Measurements from ENCODE around the gene AUH.

AUH gene

GRCh38 chr9:91212596-91213243 lies 149.0 kb downstream of the AUH start:
- DNase-seq = no peak
- 97% methylated on average over 9 of the region's 10 CpGs for WGBS
- no peak overlapping the region for H3K14ac ChIP-seq (ENCODE audit: low read length in 2 of 2)

GRCh38 chr9:91211919-91212318 lies 149.8 kb downstream of the AUH start:
- H3K9ac ChIP-seq (ENCODE audit: low read length) = peak overlapping the region; percentile 65
- H2AFZ ChIP-seq (ENCODE audit: low read depth, low read length) = no peak overlapping the region
- H3K4ac ChIP-seq (ENCODE audit: low read depth in 1 of 2, low read length in 2 of 2) = no peak overlapping the region
- H2BK5ac ChIP-seq (ENCODE audit: low read depth, low read length, poor library complexity, severe bottlenecking) = no peak overlapping the region
- no peaks in the 10 kb centered on the region for H3K79me1 ChIP-seq (replicated peaks; ENCODE audit: low read length, poor library complexity, severe bottlenecking)
- no peak overlapping the region for H3K14ac ChIP-seq (ENCODE audit: low read length in 2 of 2)
- H2BK15ac ChIP-seq (ENCODE audit: low read depth, poor library complexity, severe bottlenecking) = no peak overlapping the region
- no peaks in the 10 kb centered on the region for H3K9me3 ChIP-seq (ENCODE audit: control insufficient read depth, low read length)
- 94% methylated on average over 5 of the region's 5 CpGs for WGBS
- peak overlapping the region; percentile 66 for H3K27ac ChIP-seq (ENCODE audit: low read length, poor library complexity, severe bottlenecking)
- no peak overlapping the region for H3K23ac ChIP-seq (ENCODE audit: low read length in 2 of 2)
- DNase-seq = no peak
- no peak overlapping the region for H4K91ac ChIP-seq (ENCODE audit: low read length)
- peaks cover 13% of the 10 kb centered on the region for H3K4me1 ChIP-seq (ENCODE audit: control insufficient read depth, insufficient read depth, low read depth, low read length)
- H2AK5ac ChIP-seq (ENCODE audit: low read length, severe bottlenecking) = no peak overlapping the region
- peak overlapping the region in 1 of 2 experiments; percentile 67 for H3K4me3 ChIP-seq (ENCODE audit: insufficient read depth in 1 of 2, low read depth in 1 of 2, low read length in 2 of 2)
- H3K4me2 ChIP-seq (ENCODE audit: low read length, poor library complexity, severe bottlenecking) = peak overlapping the region; percentile 13
- peak overlapping the region; percentile 64 for H4K8ac ChIP-seq (ENCODE audit: low read length)
- H2BK120ac ChIP-seq (ENCODE audit: low read depth, low read length) = no peak overlapping the region
- no peak overlapping the region for H3K18ac ChIP-seq (ENCODE audit: low read depth in 1 of 2, low read length in 2 of 2)
- no peaks in the 10 kb centered on the region for H3K36me3 ChIP-seq (ENCODE audit: control insufficient read depth in 1 of 2, insufficient read depth in 2 of 2, low read depth in 1 of 2, low read length in 2 of 2)
- H2BK12ac ChIP-seq (ENCODE audit: low read length in 2 of 2) = peak overlapping the region in 1 of 2 experiments; percentile 83
- no peaks in the 10 kb centered on the region for H3K27me3 ChIP-seq (ENCODE audit: control insufficient read depth in 1 of 2, insufficient read depth in 1 of 2, low read length in 2 of 2)

More at GRCh38 chr9:91212596-91213243, 149.0 kb downstream of the AUH start:
- no peak overlapping the region for H2BK12ac ChIP-seq (ENCODE audit: low read length in 2 of 2)
- H3K9me3 ChIP-seq (ENCODE audit: control insufficient read depth, low read length) = no peaks in the 10 kb centered on the region
- H3K27ac ChIP-seq (ENCODE audit: low read length, poor library complexity, severe bottlenecking) = peak overlapping the region; percentile 66
- H2AFZ ChIP-seq (ENCODE audit: low read depth, low read length) = no peak overlapping the region
- H3K4me1 ChIP-seq (ENCODE audit: control insufficient read depth, insufficient read depth, low read depth, low read length) = peaks cover 12% of the 10 kb centered on the region
- no peaks in the 10 kb centered on the region for H3K27me3 ChIP-seq (ENCODE audit: control insufficient read depth in 1 of 2, insufficient read depth in 1 of 2, low read length in 2 of 2)
- H2BK5ac ChIP-seq (ENCODE audit: low read depth, low read length, poor library complexity, severe bottlenecking) = no peak overlapping the region
- no peak overlapping the region for H3K23ac ChIP-seq (ENCODE audit: low read length in 2 of 2)
- H3K18ac ChIP-seq (ENCODE audit: low read depth in 1 of 2, low read length in 2 of 2) = no peak overlapping the region
- no peak overlapping the region for H2AK5ac ChIP-seq (ENCODE audit: low read length, severe bottlenecking)
- peak overlapping the region; percentile 65 for H3K9ac ChIP-seq (ENCODE audit: low read length)
- H4K91ac ChIP-seq (ENCODE audit: low read length) = no peak overlapping the region
- H2BK15ac ChIP-seq (ENCODE audit: low read depth, poor library complexity, severe bottlenecking) = no peak overlapping the region
- no peaks in the 10 kb centered on the region for H3K79me1 ChIP-seq (replicated peaks; ENCODE audit: low read length, poor library complexity, severe bottlenecking)
- no peak overlapping the region for H3K4ac ChIP-seq (ENCODE audit: low read depth in 1 of 2, low read length in 2 of 2)
- H3K4me3 ChIP-seq (ENCODE audit: insufficient read depth in 1 of 2, low read depth in 1 of 2, low read length in 2 of 2) = peak overlapping the region in 1 of 2 experiments; percentile 67
- H3K36me3 ChIP-seq (ENCODE audit: control insufficient read depth in 1 of 2, insufficient read depth in 2 of 2, low read depth in 1 of 2, low read length in 2 of 2) = peaks cover 0 to 5% of the 10 kb centered on the region in 2 experiments
- no peak overlapping the region for H4K8ac ChIP-seq (ENCODE audit: low read length)
- H2BK120ac ChIP-seq (ENCODE audit: low read depth, low read length) = no peak overlapping the region
- no peak overlapping the region for H3K4me2 ChIP-seq (ENCODE audit: low read length, poor library complexity, severe bottlenecking)

- Histone ChIP-seq H3K4me3 (ENCODE audit: insufficient read depth in 1 of 2, low read depth in 1 of 2, low read length in 2 of 2) (no peak overlapping the region), H2BK15ac (ENCODE audit: low read depth, poor library complexity, severe bottlenecking) (no peak overlapping the region), H2BK120ac (ENCODE audit: low read depth, low read length) (no peak overlapping the region), H2BK12ac (ENCODE audit: low read length in 2 of 2) (no peak overlapping the region), H2AK5ac (ENCODE audit: low read length, severe bottlenecking) (peak overlapping the region; percentile 41), H3K36me3 (ENCODE audit: control insufficient read depth in 1 of 2, insufficient read depth in 2 of 2, low read depth in 1 of 2, low read length in 2 of 2) (no peaks in the 10 kb centered on the region), H3K4me2 (ENCODE audit: low read length, poor library complexity, severe bottlenecking) (no peak overlapping the region), H3K27ac (ENCODE audit: low read length, poor library complexity, severe bottlenecking) (peak overlapping the region; percentile 66), H3K14ac (ENCODE audit: low read length in 2 of 2) (no peak overlapping the region), H3K79me1 (replicated peaks; ENCODE audit: low read length, poor library complexity, severe bottlenecking) (no peaks in the 10 kb centered on the region), H3K18ac (ENCODE audit: low read depth in 1 of 2, low read length in 2 of 2) (no peak overlapping the region), H3K23ac (ENCODE audit: low read length in 2 of 2) (no peak overlapping the region), H3K9me3 (ENCODE audit: control insufficient read depth, low read length) (no peaks in the 10 kb centered on the region), H3K4ac (ENCODE audit: low read depth in 1 of 2, low read length in 2 of 2) (no peak overlapping the region), H3K9ac (ENCODE audit: low read length) (peak overlapping the region; percentile 65), H4K8ac (ENCODE audit: low read length) (no peak overlapping the region), H4K91ac (ENCODE audit: low read length) (no peak overlapping the region), H2BK5ac (ENCODE audit: low read depth, low read length, poor library complexity, severe bottlenecking) (no peak overlapping the region), H2AFZ (ENCODE audit: low read depth, low read length) (no peak overlapping the region), H3K4me1 (ENCODE audit: control insufficient read depth, insufficient read depth, low read depth, low read length) (peaks cover 13% of the 10 kb centered on the region), H3K27me3 (ENCODE audit: control insufficient read depth in 1 of 2, insufficient read depth in 1 of 2, low read length in 2 of 2) (no peaks in the 10 kb centered on the region)
- no peak for DNase-seq
- 94% methylated on average over 7 of the region's 7 CpGs for WGBS
These were observed 150.3 kb downstream of the AUH start for GRCh38 chr9:91211414-91211813.

GRCh38 chr9:91210318-91210717 lies 151.4 kb downstream of the AUH start:
- H4K91ac ChIP-seq (ENCODE audit: low read length) = no peak overlapping the region
- H2BK120ac ChIP-seq (ENCODE audit: low read depth, low read length) = no peak overlapping the region
- no peak overlapping the region for H3K18ac ChIP-seq (ENCODE audit: low read depth in 1 of 2, low read length in 2 of 2)
- H4K8ac ChIP-seq (ENCODE audit: low read length) = no peak overlapping the region
- H2BK5ac ChIP-seq (ENCODE audit: low read depth, low read length, poor library complexity, severe bottlenecking) = no peak overlapping the region
- H2AFZ ChIP-seq (ENCODE audit: low read depth, low read length) = no peak overlapping the region
- H3K27me3 ChIP-seq (ENCODE audit: control insufficient read depth in 1 of 2, insufficient read depth in 1 of 2, low read length in 2 of 2) = no peaks in the 10 kb centered on the region
- no peak overlapping the region for H3K9ac ChIP-seq (ENCODE audit: low read length)
- H3K9me3 ChIP-seq (ENCODE audit: control insufficient read depth, low read length) = no peaks in the 10 kb centered on the region
- WGBS = 98% methylated on average over 4 of the region's 6 CpGs
- no peak overlapping the region for H3K14ac ChIP-seq (ENCODE audit: low read length in 2 of 2)
- no peak overlapping the region for H3K4me2 ChIP-seq (ENCODE audit: low read length, poor library complexity, severe bottlenecking)
- H2AK5ac ChIP-seq (ENCODE audit: low read length, severe bottlenecking) = peak overlapping the region; percentile 23
- no peak for DNase-seq
- no peak overlapping the region for H3K27ac ChIP-seq (ENCODE audit: low read length, poor library complexity, severe bottlenecking)
- H3K4me1 ChIP-seq (ENCODE audit: control insufficient read depth, insufficient read depth, low read depth, low read length) = peaks cover 13% of the 10 kb centered on the region
- peak overlapping the region in 1 of 2 experiments; percentile 15 for H2BK12ac ChIP-seq (ENCODE audit: low read length in 2 of 2)
- H2BK15ac ChIP-seq (ENCODE audit: low read depth, poor library complexity, severe bottlenecking) = no peak overlapping the region
- no peak overlapping the region for H3K4me3 ChIP-seq (ENCODE audit: insufficient read depth in 1 of 2, low read depth in 1 of 2, low read length in 2 of 2)
- H3K36me3 ChIP-seq (ENCODE audit: control insufficient read depth in 1 of 2, insufficient read depth in 2 of 2, low read depth in 1 of 2, low read length in 2 of 2) = no peaks in the 10 kb centered on the region
- H3K79me1 ChIP-seq (replicated peaks; ENCODE audit: low read length, poor library complexity, severe bottlenecking) = no peaks in the 10 kb centered on the region
- H3K23ac ChIP-seq (ENCODE audit: low read length in 2 of 2) = no peak overlapping the region
- H3K4ac ChIP-seq (ENCODE audit: low read depth in 1 of 2, low read length in 2 of 2) = no peak overlapping the region

Data from mesenchymal stem cell (in vitro differentiated cells and primary cell).